ENCODE results near the gene HS1BP3. TPM values are rescaled to one million over a fixed set of nuclear protein-coding genes. Genes with fewer than 3 reads are reported as not detected.

The HS1BP3 gene
- total RNA-seq, 1 experiment from 2014 or later, result 18.4 TPM

DNA sequence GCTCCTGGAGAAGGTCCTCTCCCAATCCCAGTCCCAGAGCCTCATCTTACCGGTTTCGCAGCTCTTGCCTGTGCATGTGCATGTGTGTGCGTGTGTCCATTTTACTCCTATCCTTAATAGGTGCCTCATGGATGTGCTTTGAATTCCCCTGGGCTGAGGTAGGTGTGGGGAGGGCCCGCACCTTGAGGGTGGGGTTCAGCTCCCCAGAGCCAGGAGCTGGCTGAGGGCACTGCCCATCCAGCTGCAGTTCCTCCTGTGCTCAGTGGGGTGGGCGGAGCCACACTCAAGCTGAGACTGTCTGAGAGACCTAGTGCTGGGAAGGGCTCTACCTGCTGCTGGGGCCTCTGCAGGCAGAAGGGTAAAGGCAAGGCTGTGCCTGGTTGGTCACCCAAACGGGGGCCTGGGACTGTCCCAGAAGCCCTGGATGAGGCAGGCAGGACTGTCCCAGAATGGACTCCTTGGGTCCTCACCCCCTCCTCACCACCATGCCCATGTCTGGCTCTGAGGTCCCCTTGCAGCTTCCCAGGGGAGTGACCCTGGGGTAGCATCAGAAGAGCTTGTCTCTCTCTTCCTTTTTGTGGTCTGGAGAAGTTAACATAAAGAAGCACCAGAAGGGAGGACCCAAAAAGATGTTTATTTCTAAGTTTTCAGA is 24.9 kb upstream of the HS1BP3 start:
- no peak for DNase-seq (ENCODE audit: low read depth)

DNA sequence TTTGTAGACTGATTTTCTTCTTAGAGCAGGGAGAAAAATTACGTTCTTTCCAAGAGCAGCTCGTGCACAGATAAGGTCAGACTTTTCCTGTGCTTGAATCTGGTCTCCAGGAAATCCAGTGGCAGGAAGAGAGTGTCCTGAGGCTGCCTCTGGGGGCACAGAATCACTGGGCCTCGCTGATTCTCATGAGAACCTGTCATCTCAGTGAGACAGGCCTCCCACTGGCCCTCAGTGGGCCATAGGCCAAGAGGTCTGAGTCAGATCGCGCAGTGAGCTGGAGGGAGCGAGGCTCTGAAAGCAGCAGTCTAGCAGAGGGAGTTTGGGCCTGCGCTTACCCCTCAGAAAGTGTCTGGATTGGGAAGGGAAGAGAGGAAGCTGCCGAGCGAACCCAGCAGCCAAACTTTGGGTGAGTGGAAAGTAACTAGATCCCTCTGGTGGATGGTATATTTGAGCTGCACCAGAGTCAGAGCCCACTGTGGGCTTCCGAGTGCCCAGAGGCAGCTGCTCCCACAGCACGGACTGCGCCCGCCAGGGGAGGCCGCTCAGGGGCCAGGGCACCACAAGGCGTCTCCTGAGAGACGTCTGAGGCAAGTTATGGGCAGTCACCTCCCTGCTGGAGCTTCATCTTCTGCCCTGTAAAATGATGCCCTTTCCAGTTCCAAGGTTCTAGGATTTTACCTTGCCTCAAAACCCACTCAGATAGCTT is 24.2 kb upstream of the HS1BP3 start:
- DNase-seq (ENCODE audit: low read depth), result peak; percentile 86

DNA sequence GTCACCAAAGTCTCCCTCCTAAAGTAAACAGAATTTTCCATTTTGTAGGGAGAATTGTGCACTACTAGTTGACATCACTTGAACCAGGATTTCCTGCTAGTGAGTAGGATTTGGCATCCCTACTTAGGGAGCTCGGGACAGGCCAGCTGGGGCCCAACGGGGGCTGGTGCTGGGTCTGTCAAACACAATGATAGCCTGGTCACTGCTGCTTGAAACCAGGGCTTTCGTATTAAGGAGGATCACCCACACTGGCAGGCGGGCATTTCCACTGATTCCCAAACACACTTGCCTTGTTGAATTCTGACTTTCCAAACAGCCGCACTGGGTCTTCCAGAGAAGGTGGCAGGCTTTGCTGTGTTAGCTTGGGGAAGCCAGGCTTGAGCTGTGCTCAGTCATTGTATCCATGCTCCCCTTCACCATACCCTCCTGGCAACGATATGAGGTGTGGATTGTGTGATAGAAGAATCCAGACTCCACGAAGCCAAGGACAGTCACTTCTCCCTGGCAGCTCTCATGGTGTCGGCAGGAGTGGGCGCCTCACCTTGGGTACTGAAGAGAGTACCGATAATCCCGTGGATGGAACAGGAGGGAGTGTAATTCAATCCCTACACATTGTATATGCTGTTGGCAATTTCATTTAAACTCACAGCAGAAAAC is 23.5 kb upstream of the HS1BP3 start:
- DNase-seq (ENCODE audit: low read depth), result no peak

DNA sequence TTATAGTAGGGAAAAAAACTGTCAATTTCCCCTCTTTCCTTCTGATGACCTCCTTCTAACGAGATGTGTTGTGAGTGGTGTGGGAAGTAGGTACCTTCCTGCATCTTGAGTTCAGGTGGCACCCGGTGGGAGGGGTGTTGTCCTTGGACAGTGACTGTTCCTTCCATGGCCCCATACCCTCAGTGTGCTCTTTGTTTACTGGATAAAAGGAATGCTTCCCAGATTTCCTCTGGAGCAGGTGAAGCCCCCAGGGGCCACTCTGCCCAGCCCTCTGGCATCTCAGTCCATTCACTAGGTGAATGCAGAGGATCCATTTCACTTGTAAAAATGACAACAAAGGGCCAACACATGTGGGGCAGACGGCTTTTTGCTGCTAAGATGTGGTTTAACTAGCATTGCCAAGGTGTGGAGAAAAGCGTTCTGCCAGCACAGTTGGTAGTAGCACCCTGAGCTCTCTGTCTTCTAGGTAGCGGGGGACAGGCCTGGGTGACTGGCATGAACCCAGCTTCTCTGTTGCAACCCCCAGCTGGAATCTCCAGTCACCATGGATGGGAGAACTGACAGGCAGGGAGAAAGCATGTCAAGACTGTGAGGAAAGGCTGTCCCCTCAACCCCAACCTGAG is 22.9 kb upstream of the HS1BP3 start:
- DNase-seq (ENCODE audit: low read depth), result no peak

DNA sequence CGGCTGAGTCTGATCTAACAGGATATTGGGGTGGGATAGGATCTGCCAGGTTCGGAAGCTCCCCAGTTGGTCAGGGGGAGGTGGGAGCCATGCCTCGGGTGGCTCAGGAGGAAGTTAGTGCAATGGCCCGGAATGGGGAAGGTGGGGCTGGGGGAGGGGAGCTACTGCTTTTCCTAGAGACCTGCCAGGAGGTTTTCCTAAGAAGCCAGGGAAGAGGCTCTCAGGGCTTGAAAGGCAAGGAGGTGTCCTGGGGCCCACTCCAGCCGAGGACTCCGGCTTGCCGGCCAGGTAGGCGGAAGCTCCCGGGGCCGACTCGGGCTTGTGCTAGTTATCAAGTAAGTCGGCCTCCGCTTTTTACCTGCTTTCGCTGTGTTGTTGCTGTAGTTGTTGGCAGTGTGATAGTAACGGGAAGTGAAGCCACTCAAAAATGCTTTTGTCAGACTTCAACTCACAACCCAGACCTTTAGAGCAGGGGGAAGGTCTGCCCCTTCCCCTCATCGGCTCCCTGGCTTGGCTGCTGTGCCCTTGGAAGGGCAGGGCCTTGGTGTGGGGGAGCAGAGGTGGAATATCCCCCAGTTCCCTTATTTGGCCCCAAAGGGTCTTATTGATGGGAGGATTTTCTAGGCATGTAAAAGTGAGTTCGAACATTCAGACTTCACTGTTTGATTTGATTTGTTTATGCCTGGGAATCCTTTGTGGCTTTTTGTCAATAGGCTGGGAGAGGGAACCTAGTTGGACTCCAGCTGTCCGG is 21.5 kb upstream of the HS1BP3 start:
- DNase-seq (ENCODE audit: low read depth), result no peak

DNA sequence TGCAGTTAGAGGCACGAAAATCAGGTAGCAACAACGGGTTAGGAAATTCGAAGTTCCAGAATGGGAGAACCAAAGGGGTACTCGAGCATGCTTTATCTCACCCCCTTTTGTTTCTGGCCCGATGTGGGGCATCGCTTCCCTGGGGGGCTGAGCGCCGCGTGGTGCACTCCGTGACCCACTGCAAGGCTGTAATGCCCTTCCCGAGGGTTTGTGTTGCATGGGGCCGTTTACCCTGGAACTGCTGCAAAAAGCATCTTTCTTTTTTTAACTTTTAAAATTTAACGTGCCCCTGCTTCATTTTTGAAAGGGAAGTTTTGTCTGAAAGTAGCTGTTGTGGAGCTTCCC is 20.8 kb upstream of the HS1BP3 start:
- no peak for DNase-seq (ENCODE audit: low read depth)

DNA sequence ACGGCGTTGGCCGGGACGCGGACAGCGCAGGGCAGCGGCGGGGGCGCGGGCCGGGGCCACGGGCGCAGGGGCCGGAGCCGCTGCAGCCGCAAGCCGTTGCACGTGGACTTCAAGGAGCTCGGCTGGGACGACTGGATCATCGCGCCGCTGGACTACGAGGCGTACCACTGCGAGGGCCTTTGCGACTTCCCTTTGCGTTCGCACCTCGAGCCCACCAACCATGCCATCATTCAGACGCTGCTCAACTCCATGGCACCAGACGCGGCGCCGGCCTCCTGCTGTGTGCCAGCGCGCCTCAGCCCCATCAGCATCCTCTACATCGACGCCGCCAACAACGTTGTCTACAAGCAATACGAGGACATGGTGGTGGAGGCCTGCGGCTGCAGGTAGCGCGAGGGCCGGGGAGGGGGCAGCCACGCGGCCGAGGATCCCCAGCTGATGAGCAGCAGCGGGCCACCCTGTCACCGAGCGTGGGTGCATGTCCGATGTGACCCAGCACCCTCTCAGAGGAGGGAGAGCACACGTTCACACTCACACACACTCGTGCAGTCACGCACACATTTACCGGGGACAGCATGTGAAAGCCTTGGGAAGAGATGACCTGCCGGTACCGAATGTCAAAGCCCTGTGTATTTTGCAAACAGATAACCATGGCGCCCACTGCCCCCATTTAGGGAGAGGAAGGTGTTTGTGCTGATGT is 20.3 kb upstream of the HS1BP3 start:
- no peak for DNase-seq (ENCODE audit: low read depth)

DNA sequence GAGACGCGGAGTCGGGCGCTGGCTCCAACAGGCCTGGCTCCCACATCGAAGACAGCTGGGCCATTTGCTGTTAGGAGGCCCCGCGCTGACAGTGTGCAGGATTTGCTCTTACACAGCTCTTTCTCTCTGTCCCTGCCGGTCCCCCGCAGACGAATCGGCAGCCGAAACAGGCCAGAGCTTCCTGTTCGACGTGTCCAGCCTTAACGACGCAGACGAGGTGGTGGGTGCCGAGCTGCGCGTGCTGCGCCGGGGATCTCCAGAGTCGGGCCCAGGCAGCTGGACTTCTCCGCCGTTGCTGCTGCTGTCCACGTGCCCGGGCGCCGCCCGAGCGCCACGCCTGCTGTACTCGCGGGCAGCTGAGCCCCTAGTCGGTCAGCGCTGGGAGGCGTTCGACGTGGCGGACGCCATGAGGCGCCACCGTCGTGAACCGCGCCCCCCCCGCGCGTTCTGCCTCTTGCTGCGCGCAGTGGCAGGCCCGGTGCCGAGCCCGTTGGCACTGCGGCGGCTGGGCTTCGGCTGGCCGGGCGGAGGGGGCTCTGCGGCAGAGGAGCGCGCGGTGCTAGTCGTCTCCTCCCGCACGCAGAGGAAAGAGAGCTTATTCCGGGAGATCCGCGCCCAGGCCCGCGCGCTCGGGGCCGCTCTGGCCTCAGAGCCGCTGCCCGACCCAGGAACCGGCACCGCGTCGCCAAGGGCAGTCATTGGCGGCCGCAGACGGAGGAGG is 19.6 kb upstream of the HS1BP3 start:
- DNase-seq (ENCODE audit: low read depth), result no peak

DNA sequence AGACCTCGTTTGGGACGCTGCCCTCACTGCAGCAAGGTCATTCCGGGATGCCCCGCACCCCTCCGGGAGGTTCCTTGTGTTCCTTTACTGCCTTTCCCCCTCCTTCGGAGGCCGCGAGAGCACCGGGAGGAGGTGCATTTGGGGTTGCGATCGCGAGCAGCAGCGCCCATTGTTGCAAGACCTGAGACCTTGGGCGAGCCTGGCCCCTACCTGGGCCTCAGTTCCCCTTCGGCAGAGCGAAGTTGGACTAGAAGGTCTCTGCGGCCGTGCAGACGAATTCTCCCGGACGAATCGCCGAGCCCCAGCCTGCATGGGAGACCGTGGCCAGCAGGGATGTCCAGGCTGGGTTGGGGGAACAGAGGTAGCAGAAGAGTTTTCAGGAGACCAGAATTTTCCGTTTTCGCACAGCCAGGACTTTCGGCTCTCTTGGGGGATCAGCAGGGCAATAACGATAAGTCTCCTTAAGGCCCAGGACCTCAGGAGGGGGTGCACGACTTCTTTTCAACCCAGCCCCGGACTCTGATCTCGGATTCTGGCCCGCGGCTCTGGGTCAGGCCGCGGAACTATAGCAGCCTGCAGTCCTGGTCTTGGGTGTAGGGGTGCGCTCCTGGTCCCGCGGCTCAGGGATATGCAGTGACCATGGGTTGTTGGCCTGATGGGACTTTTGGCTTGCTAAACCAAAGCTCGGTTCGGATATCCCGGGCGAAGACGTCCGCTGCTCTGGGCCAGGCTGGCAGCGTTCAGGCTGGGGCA is 18.8 kb upstream of the HS1BP3 start:
- no peak for DNase-seq (ENCODE audit: low read depth)

DNA sequence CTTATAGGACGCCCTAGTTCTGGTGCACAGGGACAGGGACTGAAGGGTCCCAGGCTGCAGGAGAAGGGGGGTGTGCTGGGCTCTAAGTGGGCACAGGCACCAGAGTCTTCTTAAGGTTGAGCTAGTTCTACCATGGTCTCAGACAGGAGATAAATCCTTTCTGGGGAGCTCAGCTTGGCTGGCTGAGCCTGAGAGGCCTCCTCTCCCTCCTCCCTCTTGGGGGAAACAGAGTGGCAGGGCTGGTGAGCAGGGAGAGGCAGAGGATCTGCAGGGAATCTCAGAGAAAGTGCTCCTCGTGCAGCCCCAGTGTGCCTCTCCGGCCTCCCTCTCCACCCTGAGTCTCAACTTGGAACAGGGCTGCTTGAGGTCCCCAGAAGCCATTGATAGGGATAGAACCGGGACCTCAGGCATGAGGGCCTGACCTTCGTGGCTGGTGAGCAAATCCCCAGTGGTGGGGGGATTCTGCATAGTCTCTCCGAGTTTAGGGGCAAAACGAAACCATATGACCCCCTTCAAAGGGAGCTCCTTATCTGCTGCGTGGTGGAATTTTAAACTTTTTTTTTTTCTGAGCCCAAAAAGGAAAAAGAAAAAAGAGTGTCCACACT is 18.1 kb upstream of the HS1BP3 start:
- no peak for DNase-seq (ENCODE audit: low read depth)

DNA sequence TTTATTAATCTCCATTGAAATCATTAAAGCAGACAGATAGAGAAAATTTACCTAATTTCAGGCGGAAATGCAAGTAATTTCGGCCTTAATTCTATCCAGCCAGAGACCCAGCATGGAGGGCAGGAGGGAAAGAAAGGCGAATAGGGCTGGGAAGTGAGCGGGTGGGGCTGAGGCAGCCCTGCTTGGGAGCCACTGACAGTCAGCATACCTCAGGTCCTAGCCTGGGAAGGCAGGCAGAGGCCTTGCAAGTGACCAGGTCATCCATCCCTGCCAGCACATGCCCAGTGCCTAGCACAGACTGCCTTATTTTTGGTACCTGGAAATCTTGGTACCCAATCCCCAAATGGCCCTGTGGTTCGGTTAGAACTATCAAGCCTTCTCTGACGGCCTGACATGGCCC is 17.6 kb upstream of the HS1BP3 start:
- no peak for DNase-seq (ENCODE audit: low read depth)

DNA sequence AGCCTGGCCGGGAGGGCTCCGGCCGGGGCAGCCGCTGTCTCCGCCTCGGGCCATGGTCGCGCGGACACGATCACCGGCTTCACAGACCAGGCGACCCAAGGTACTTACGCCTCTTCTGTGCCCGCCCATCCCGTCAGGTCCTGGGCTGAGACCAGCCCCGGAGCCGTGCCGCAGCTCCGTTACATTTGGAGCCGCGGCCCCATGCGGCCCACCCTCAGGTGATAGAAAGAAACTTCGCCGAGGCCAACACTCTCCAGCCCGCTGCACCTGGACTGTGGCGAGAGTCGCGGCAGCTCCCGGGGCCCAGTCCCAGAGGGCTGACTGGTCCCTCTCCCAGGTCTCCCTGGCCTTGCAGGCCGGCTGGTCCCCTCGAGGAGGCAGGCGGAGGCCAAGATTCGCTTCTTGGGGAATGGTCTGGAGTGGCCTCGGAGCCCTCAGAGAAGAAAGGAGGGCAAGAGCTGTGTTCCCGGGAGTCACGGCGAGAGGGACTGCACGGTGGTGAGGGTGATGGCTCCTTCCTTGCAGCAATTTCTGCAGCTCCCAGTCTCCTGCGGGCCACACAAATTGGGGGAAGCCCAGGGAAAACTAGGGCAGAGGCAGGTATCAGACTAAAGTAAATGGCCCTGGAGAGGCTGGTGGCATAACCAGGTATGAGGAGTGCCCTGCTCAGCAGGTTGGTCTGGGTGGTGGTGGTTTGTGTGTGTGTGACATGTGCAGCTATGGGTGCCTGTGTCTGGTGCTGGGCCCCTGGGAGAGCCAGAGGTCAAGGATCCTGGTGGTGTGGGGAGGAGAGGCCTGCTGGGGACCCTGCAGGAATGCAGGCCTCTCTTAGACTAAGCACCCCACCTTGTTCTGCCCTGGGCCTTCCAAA is 16.9 kb upstream of the HS1BP3 start:
- DNase-seq (ENCODE audit: low read depth), result no peak

DNA sequence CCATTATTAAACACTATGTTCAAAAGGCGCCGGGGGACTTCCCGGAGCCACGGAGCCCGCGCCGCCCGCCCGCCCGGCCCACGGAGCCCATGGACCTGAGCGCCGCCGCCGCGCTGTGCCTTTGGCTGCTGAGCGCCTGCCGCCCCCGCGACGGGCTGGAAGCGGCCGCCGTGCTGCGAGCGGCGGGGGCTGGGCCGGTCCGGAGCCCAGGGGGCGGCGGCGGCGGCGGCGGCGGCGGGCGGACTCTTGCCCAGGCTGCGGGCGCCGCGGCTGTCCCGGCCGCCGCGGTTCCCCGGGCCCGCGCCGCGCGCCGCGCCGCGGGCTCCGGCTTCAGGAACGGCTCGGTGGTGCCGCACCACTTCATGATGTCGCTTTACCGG is 16.2 kb upstream of the HS1BP3 start:
- no peak for DNase-seq (ENCODE audit: low read depth)

DNA sequence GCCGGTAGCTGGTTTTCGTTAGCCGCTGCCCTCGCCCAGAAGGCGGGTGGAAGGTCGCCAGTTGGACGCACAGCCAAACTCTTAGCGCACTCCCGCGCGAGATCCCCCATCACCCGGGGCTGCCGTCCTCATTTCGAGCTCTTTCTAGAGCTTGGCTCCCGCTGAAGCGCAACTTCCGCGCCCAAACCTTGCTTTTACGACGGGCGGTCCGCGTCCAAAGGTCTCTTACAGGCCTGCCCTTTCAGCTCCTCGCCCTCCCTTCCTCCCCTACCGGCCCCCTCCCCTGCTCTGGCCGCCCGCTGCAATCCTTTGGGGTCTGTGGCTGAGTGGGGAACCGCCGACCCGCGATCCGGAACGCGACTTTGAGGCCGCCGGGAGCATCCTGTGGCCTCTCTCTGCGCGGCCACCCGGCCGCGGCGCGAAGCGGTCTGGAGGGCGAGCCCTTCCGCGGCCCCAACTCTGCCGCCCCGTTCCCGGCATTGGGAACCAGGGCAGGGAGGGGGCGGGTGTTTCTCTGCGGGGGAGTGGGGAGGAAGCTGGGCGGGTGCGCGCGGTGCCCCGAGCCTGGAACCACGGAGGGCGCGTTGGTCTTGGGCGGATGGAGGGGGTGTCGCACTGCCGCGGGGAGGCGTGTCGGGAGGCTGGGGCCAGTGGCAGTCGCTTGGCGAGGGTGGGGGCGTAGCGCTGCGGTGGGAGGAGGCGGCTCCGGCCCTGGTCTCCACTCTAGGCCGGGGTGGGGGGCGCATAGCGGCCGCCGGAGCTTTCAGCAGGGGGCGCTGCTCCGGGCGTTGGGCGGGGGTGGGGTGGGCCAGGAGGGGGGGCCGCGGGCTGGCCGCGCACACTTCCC is 15.6 kb upstream of the HS1BP3 start, which contains the start of gene GDF7:
Gene GDF7 (plus strand): TSS at position 841 of the 847 bp plus-strand sequence. CDS start 96 bp downstream, outside the sequence.
- no peak for DNase-seq (ENCODE audit: low read depth)

DNA sequence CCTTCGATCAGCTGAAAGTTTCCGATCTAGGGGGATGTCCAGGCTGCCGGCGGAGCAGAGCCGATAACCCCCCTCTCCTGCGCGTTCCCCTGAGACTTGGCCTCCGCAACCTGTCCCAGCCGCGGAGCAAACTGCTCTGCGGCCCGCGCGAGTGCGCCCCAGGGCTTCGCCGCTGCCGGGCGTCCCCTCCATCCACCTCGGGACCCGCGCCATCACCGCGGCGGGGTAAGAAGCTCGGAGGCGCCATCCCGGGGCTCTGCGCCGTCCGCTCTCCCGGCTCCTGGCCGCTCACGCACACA is 15.1 kb upstream of the HS1BP3 start:
- no peak for DNase-seq (ENCODE audit: low read depth)

DNA sequence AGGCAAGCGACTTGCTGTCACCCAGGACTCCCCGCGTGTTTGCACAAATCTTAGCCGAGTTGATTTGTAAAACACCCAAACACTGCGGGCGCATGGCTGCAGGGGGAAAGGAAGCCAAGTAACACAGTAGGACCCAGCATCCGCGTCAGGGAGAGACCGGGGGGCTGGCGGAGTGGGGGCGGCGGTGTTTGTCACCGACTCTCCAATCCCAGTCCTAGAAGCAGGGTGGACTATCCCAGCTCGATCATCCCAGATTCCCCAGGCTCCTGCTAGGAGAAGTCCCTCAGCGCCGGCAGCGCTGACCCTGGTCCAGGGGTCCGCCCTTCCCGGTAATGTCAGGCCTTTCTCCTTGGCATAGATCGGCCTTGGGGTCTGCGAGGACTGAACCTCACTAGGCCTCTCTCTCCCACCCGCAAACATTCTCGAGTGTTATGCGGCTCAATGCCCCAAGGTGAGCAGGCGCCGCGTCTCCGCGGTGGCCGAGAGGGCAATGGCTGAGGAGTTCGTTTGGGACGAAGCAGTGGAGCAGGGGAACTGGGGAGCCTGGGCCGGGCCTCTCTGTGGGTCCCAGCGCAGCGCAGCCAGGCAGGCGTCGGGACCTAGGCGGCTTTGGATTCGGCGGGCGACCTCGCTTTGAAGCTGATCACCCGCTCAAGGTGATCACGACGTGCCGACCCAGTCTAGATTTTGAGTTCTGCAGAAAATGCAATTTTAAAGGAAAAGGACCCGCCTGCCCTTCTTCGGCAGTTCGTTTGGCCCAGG is 14.5 kb upstream of the HS1BP3 start:
- no peak for DNase-seq (ENCODE audit: low read depth)
